B cell (primary cell): Measurements from ENCODE around the gene PRR23E.

Experiments used
- EZH2 ChIP-seq: IDR thresholded peaks from 2 replicates; pipeline ENCODE4 v1.6.1; 2012; ENCODE audit warnings: borderline replicate concordance, low read depth, mild to moderate bottlenecking, moderate library complexity, low read length; ENCODE audit not compliant: insufficient read depth, poor library complexity, severe bottlenecking
- TF ChIP-seq, protein P1 (sequence below): fragments of 200-600 bp; IDR thresholded peaks from one replicate; pipeline ENCODE4 v1.8.0; 2022; ENCODE audit warnings: antibody characterized with exemption, mild to moderate bottlenecking

DNA sequence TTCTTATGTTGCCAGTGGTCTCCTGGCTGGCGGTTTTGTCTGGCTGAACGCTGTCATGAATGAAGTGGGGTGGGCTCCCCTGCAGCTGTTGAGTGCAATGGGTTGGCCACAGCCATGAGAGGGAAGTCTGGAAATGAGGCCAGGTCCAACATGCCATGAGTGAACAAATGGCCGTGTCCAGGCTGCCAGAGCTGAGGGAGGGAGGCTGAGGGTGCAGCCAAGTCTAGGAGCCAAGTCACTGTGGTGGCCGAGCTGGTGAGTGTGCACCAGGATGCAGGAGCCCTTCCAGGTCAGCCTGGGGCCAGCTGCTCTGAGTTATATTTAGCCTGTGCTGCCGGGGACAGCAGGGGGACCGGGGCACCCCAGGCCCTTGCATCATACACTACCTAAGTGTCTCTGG, 24.7 kb upstream of the PRR23E start:
- TF ChIP-seq, protein P1, sequence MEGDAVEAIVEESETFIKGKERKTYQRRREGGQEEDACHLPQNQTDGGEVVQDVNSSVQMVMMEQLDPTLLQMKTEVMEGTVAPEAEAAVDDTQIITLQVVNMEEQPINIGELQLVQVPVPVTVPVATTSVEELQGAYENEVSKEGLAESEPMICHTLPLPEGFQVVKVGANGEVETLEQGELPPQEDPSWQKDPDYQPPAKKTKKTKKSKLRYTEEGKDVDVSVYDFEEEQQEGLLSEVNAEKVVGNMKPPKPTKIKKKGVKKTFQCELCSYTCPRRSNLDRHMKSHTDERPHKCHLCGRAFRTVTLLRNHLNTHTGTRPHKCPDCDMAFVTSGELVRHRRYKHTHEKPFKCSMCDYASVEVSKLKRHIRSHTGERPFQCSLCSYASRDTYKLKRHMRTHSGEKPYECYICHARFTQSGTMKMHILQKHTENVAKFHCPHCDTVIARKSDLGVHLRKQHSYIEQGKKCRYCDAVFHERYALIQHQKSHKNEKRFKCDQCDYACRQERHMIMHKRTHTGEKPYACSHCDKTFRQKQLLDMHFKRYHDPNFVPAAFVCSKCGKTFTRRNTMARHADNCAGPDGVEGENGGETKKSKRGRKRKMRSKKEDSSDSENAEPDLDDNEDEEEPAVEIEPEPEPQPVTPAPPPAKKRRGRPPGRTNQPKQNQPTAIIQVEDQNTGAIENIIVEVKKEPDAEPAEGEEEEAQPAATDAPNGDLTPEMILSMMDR = no peak
- TF ChIP-seq EZH2 = no peak
